NCI-H1694 (cell line): ENCODE results near the gene WWOX.

ENCODE experiments used
- DNase-seq: peaks from one replicate; lab custom pipeline; 2025; lab: John Stamatoyannopoulos, UW

Gene WWOX

GRCh38 chr16:79175286-79176057, 1076.0 kb downstream of the WWOX start:
- no peak for DNase-seq

GRCh38 chr16:79177018-79177417, 1077.6 kb downstream of the WWOX start:
- DNase-seq, result no peak

- DNase-seq, result no peak
Observed at GRCh38 chr16:79181419-79181818, 1082.0 kb downstream of the WWOX start.

GRCh38 chr16:79182616-79183015, 1083.2 kb downstream of the WWOX start:
- DNase-seq, result no peak

- DNase-seq, result no peak
Observed at GRCh38 chr16:79183571-79183970, 1084.1 kb downstream of the WWOX start.

GRCh38 chr16:79184464-79185030, 1085.1 kb downstream of the WWOX start:
- no peak for DNase-seq

GRCh38 chr16:79185711-79186110, 1086.3 kb downstream of the WWOX start:
- peak; percentile 47 for DNase-seq

- DNase-seq, result no peak
Observed at GRCh38 chr16:79186196-79186595, 1086.7 kb downstream of the WWOX start.

GRCh38 chr16:79188115-79188738, 1088.8 kb downstream of the WWOX start:
- no peak for DNase-seq

- no peak for DNase-seq
Observed at GRCh38 chr16:79188739-79189122, 1089.3 kb downstream of the WWOX start.

GRCh38 chr16:79190542-79190941, 1091.1 kb downstream of the WWOX start:
- peak; percentile 18 for DNase-seq

- no peak for DNase-seq
Observed at GRCh38 chr16:79191933-79192332, 1092.5 kb downstream of the WWOX start.

- DNase-seq, result no peak
Observed at GRCh38 chr16:79192904-79193303, 1093.5 kb downstream of the WWOX start.

GRCh38 chr16:79194291-79194690, 1094.8 kb downstream of the WWOX start:
- DNase-seq, result no peak

GRCh38 chr16:79195938-79196337, 1096.5 kb downstream of the WWOX start:
- no peak for DNase-seq

- DNase-seq, result no peak
Observed at GRCh38 chr16:79201436-79201835, 1102.0 kb downstream of the WWOX start.

- no peak for DNase-seq
Observed at GRCh38 chr16:79202977-79203376, 1103.5 kb downstream of the WWOX start.

GRCh38 chr16:79204486-79204885, 1105.0 kb downstream of the WWOX start:
- DNase-seq, result no peak

GRCh38 chr16:79206889-79207288, 1107.4 kb downstream of the WWOX start:
- no peak for DNase-seq

- DNase-seq, result no peak
Observed at GRCh38 chr16:79209308-79209707, 1109.9 kb downstream of the WWOX start.

- no peak for DNase-seq
Observed at GRCh38 chr16:79210607-79211006, 1111.2 kb downstream of the WWOX start.

- no peak for DNase-seq
Observed at GRCh38 chr16:79211586-79211985, 1112.1 kb downstream of the WWOX start.

GRCh38 chr16:79212114-79212791, 1112.8 kb downstream of the WWOX start:
- no peak for DNase-seq
